ACHN (cell line): Measurements from ENCODE around the gene CLUH.

ENCODE experiments used
- DNase-seq: peaks from one replicate; pipeline ENCODE4 v3.0.0-alpha.2; 2015
- in situ Hi-C: cut with HindIII; loops from 2 replicates; pipeline ENCODE4 v1.10.0; 2017; ENCODE audit warnings: low sequenced_read_pairs, low pct_ligation_motif_present, low pct_unique_long_range_greater_than_20kb

The CLUH gene

GRCh38 chr17:2722611-2723010, 11.0 kb upstream of the CLUH start:
- in situ Hi-C loops, result no loop called here
- no peak for DNase-seq

- no peak for DNase-seq
- in situ Hi-C loops, result no loop called here
Observed at GRCh38 chr17:2721603-2722002, 10.0 kb upstream of the CLUH start.

- no peak for DNase-seq
- in situ Hi-C loops, result no loop called here
Observed at GRCh38 chr17:2719861-2720260, 8.3 kb upstream of the CLUH start.

- no peak for DNase-seq
- in situ Hi-C loops, result no loop called here
Observed at GRCh38 chr17:2718150-2718938, 6.8 kb upstream of the CLUH start.

DNA sequence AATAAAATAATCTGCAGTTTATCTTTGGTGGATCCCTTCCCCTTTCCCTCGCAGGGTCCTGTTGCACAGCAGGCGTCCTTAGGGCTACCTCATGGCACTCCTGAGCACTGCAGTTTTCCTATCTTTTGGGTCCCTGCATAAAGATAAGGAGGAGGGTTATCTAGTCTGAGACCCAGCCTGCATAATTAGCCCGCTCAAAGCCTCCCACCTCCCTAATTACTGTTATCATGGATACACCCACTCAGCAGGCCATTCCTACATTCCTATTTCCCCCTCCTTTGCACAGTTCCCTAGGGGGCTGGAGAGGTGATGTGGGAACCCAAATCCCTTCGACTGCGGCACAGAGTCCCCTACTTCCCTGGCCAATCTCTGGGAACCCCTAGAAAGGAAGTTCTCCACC, 5.1 kb upstream of the CLUH start:
- no peak for DNase-seq
- in situ Hi-C loops, result no loop called here

DNA sequence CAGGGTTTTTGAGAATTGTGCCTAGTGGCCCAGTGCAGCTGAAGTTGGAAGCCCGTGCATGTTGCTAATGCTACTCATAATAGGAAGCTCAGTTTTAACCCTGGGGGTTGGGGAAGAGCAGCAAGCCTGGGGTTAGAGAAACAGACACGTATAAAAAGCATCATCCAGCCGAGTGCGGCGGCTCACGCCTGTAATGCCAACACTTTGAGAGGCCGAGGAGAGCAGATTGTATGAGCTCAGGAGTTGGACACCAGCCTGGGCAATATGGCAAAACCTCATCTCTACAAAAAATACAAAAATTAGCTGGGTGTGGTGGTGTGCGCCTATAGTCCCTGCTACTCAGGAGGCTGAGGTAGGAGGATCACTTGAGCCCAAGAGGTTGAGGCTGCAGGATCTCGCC, 2.3 kb upstream of the CLUH start:
- DNase-seq, result no peak
- in situ Hi-C loops, result no loop called here

GRCh38 chr17:2712300-2713043, 908 bp upstream of the CLUH start:
- DNase-seq, result peak; percentile 8
- in situ Hi-C loops, result no loop called here

GRCh38 chr17:2710803-2711607, 559 bp downstream of the CLUH start:
- in situ Hi-C loops, result no loop called here
- peak; percentile 55 for DNase-seq

- in situ Hi-C loops, result no loop called here
- DNase-seq, result no peak
Observed at GRCh38 chr17:2710071-2710802, 1.3 kb downstream of the CLUH start.

DNA sequence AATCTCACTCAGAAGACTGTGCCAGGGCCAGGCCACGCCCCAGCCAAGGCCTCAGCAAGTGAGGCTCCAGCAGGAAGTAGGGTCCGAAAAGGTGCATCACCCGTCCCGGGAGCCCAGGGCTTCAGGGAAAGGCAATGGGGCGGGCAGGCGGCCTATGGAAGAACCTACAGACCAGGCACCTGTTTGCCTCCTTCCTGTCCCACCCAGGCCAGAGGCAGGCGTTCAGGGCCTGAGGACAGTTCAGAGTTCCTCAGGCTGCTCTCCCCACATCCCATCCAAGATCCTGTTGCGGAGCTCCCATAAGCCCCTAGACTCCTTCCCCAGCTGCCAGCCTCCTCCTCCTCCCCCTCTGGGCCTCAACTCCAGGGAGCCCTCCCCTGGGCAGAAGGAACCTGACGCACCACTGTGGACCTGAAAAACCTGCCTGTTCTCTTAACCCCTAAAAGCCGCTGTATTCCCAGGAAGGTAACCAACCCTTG, 2.3 kb downstream of the CLUH start:
- DNase-seq, result no peak

DNA sequence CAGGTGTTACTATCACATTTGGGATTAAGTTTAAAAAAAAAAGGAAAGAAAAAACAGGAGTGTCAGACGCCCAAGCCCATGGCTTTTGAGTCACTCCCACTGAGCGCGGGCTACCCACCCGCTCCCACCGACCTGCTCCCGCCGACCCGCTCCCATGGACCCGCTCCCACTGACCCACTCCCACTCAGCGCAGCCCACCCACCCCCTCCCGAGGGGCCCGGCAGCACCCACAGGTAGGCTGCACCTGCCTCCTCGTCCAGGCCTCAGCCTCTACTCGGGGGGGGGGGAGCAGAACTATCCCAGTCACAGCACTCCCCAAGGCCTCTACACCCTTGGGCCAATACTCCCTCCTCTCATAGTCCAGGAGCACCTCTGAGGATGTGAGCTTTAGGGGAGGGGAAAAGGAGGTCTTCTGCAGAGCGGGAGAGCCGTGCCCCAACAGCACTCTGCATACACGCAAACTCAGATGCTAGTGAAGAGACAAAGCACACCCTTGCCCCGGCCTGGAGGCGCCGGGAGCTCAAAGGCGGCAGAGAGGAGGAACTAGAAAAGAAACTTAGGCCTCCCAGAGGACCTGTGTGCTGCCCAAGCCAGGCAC, 2.9 kb downstream of the CLUH start:
- in situ Hi-C loops, result no loop called here
- no peak for DNase-seq

More for the DNA sequence above, 2.3 kb downstream of the CLUH start:
- in situ Hi-C loops, result no loop called here

DNA sequence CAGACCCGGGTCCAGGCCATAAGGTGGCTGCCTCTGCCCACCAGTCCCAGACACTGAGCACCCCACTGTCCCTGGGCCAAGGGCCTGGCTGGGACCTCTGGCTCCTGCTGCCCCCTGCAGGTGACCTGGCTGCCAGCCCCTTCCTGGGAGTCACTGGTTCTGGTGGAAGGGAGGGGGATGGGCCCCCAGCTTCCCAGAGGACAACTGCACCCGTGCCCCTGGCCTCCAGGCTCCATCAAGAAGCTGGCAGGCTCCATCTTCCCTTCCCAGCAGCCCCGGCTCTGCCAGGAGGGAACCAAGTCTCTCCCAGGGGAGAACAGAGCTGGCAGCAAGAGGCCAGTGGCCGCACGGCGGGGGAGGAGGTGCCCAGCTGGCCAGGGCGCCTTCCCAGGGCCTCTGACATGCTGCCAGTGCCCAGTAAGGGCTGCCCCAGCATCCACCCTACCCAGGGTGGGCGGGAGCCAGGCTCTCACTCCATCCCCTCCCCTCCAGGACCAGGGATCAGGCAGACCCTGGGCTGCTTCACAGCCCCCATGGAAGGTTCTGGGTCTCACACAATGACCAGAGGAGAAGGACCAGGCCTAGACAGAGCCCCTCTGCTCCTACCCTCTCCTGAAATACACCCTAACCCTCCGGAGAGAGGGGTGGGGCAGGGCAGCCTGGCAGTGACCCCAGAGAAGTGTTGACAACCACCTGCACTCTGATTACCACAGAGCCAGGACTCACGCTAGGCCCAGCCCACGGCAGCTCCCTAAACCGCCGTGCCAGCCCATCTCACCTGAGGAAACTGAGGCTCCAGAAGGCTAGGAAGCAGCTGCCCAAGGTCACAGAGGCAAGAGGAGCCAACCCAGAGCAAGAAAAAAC, 3.6 kb downstream of the CLUH start:
- peak; percentile 41 for DNase-seq
- in situ Hi-C loops, result no loop called here

DNA sequence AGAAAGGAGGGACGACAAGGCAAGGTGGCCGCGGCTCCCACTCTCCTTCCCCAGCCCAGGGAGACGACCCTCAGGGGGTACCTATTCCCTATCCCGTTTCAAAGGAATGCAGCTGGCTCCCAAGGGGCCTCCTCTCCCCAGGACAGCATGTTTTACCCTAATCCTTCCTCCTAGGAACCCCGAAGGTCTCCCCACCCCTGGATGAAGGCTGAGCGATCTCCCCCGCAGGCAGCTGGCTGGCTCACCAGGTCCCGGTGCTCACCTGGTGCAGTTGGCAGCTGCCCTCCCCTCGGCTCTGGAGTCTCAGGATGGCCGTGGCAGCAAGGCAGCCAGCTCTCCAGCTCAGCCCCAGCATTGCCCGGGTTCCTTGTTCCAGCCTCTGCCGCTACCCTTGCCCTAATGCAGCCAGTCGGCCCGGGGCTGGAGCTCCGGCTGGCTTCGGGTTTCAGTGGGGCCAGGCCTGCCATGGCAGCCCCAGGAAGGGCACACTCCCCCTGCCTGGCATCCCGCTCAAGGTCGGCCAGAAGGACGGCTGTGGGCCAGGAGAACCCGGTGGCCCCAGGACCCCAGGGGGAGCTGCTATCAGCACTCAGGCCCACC, 4.6 kb downstream of the CLUH start:
- in situ Hi-C loops, result no loop called here

GRCh38 chr17:2705888-2706795, 5.4 kb downstream of the CLUH start:
- no peak for DNase-seq
- in situ Hi-C loops, result no loop called here

More for the DNA sequence above, 4.6 kb downstream of the CLUH start:
- no peak for DNase-seq

- in situ Hi-C loops, result no loop called here
- DNase-seq, result no peak
Observed at GRCh38 chr17:2705263-2705662, 6.3 kb downstream of the CLUH start.

DNA sequence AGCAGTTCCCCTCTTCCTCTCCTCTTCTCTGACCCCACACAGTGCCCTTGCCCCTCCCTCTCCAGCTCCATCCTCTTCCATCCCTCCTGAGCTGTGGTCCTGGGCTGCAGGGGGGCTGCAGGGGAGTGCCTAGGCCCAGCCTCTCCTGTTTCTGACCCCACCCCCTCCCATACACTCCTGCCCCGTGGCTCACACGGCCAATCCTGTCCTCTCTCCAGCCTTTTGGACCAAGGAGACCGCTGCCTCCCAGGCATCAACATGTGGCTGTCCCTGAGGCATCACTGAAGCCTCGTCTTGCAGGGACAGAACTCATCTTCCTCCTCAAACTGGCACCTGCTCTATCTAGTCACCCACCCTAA, 6.7 kb downstream of the CLUH start:
- DNase-seq, result no peak
- in situ Hi-C loops, result no loop called here
